ENCODE measurements around the gene TMEM132D.

TMEM132D gene

GRCh38 chr12:129675496-129675895, 228.3 kb downstream of the TMEM132D start:
- no peak for TF ChIP-seq CTCF (IDR thresholded peaks at IDR 0.05; ENCODE audit: insufficient read depth, missing control alignments)

GRCh38 chr12:129673806-129674205, 230.0 kb downstream of the TMEM132D start:
- FAIRE-seq (no peak), DNase-seq (ENCODE audit: insufficient read length, low spot score) (no peak)
- TF ChIP-seq CTCF (IDR thresholded peaks at IDR 0.05; ENCODE audit: insufficient read depth, missing control alignments) = no peak

More at GRCh38 chr12:129675496-129675895, 228.3 kb downstream of the TMEM132D start:
- DNase-seq (ENCODE audit: insufficient read length, low spot score) (no peak), FAIRE-seq (no peak)

GRCh38 chr12:129672110-129672509, 231.7 kb downstream of the TMEM132D start:
- FAIRE-seq (no peak), DNase-seq (ENCODE audit: insufficient read length, low spot score) (no peak)
- no peak for TF ChIP-seq CTCF (IDR thresholded peaks at IDR 0.05; ENCODE audit: insufficient read depth, missing control alignments)

GRCh38 chr12:129670256-129670920, 233.4 kb downstream of the TMEM132D start:
- TF ChIP-seq CTCF (IDR thresholded peaks at IDR 0.05; ENCODE audit: insufficient read depth, missing control alignments) = no peak
- FAIRE-seq (no peak), DNase-seq (ENCODE audit: insufficient read length, low spot score) (no peak)

- DNase-seq (ENCODE audit: insufficient read length, low spot score) (no peak), FAIRE-seq (no peak)
- TF ChIP-seq CTCF (IDR thresholded peaks at IDR 0.05; ENCODE audit: insufficient read depth, missing control alignments) = no peak
Measured at GRCh38 chr12:129665414-129665813, 238.4 kb downstream of the TMEM132D start.

GRCh38 chr12:129662234-129662633, 241.6 kb downstream of the TMEM132D start:
- TF ChIP-seq CTCF (IDR thresholded peaks at IDR 0.05; ENCODE audit: insufficient read depth, missing control alignments) = no peak
- FAIRE-seq (no peak), DNase-seq (ENCODE audit: insufficient read length, low spot score) (no peak)

- no peak for FAIRE-seq
- TF ChIP-seq CTCF (IDR thresholded peaks at IDR 0.05; ENCODE audit: insufficient read depth, missing control alignments) = no peak
- no peak for DNase-seq (ENCODE audit: insufficient read length, low spot score)
Measured at GRCh38 chr12:129660946-129661345, 242.9 kb downstream of the TMEM132D start.
